NB4 (cell line): ENCODE data around the gene SLC16A9.

Experiments
- POLR2A ChIP-seq: IDR thresholded peaks from 2 replicates; pipeline ENCODE4 v1.6.1; 2011; ENCODE audit warnings: mild to moderate bottlenecking; ENCODE audit not compliant: insufficient read length; ENCODE audit errors: extremely low read depth
- TF ChIP-seq, protein P1 (sequence below): IDR thresholded peaks from one replicate; pipeline ENCODE4 v1.5.1; 2012; ENCODE audit warnings: low read depth, low read length

DNA sequence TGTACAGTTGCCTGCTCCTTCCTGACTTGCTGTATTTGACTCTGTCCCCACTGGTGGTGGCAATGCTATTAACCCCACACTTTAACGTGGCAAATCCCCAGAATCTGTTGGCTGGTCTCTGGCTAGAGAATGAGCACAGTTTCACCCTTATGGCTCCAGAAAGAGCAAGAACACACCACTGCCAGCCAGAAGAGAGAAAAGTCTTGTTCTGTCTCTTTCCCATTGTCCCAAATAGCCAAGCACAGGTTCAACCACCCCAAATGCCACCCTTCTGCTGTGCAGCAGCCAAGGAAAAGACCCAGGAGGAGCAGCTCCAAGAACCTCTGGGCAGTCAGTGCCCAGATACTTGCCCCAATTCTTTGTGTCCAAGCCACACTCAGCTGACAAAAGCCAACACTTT lies 11.3 kb downstream of the SLC16A9 start:
- TF ChIP-seq, protein P1, sequence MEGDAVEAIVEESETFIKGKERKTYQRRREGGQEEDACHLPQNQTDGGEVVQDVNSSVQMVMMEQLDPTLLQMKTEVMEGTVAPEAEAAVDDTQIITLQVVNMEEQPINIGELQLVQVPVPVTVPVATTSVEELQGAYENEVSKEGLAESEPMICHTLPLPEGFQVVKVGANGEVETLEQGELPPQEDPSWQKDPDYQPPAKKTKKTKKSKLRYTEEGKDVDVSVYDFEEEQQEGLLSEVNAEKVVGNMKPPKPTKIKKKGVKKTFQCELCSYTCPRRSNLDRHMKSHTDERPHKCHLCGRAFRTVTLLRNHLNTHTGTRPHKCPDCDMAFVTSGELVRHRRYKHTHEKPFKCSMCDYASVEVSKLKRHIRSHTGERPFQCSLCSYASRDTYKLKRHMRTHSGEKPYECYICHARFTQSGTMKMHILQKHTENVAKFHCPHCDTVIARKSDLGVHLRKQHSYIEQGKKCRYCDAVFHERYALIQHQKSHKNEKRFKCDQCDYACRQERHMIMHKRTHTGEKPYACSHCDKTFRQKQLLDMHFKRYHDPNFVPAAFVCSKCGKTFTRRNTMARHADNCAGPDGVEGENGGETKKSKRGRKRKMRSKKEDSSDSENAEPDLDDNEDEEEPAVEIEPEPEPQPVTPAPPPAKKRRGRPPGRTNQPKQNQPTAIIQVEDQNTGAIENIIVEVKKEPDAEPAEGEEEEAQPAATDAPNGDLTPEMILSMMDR: no peak
- no peak for TF ChIP-seq POLR2A
